GM18517 (cell line): Measurements from ENCODE around the gene KLF7.

Source experiments
- ATAC-seq: cut with Tn5 transposase; IDR thresholded peaks from one replicate; pipeline ENCODE4 v1.9.1; 2021; ENCODE audit warnings: mild to moderate bottlenecking, moderate library complexity; ENCODE audit not compliant: unreplicated experiment

KLF7 gene

GRCh38 chr2:207035875-207036274 lies 129.9 kb downstream of the KLF7 start:
- no peak for ATAC-seq

- no peak for ATAC-seq
Observed at GRCh38 chr2:207032490-207032889, 133.3 kb downstream of the KLF7 start.
